Measurements from ENCODE around the gene CDHR2.

Gene CDHR2

GRCh38 chr5:176633598-176633997, 84.5 kb downstream of the CDHR2 start:
- TF ChIP-seq CTCF (IDR thresholded peaks at IDR 0.05; ENCODE audit: insufficient read depth, low read depth, low read length, missing control alignments), result no peak
- no peak overlapping the region for H3K4me3 ChIP-seq (ENCODE audit: low read length)
- DNase-seq (ENCODE audit: low read depth), result no peak

GRCh38 chr5:176636426-176636825, 87.3 kb downstream of the CDHR2 start:
- DNase-seq (ENCODE audit: low read depth), result no peak
- no peak overlapping the region for H3K4me3 ChIP-seq (ENCODE audit: low read length)
- no peak for TF ChIP-seq CTCF (IDR thresholded peaks at IDR 0.05; ENCODE audit: insufficient read depth, low read depth, low read length, missing control alignments)

GRCh38 chr5:176637556-176637955, 88.4 kb downstream of the CDHR2 start:
- TF ChIP-seq CTCF (IDR thresholded peaks at IDR 0.05; ENCODE audit: insufficient read depth, low read depth, low read length, missing control alignments), result no peak
- DNase-seq (ENCODE audit: low read depth), result no peak
- H3K4me3 ChIP-seq (ENCODE audit: low read length), result no peak overlapping the region

- no peak for DNase-seq (ENCODE audit: low read depth)
- H3K4me3 ChIP-seq (ENCODE audit: low read length), result no peak overlapping the region
- no peak for TF ChIP-seq CTCF (IDR thresholded peaks at IDR 0.05; ENCODE audit: insufficient read depth, low read depth, low read length, missing control alignments)
Measured at GRCh38 chr5:176638437-176638836, 89.3 kb downstream of the CDHR2 start.

GRCh38 chr5:176639208-176639607, 90.1 kb downstream of the CDHR2 start:
- TF ChIP-seq CTCF (IDR thresholded peaks at IDR 0.05; ENCODE audit: insufficient read depth, low read depth, low read length, missing control alignments), result no peak
- no peak for DNase-seq (ENCODE audit: low read depth)

GRCh38 chr5:176639981-176640380, 90.8 kb downstream of the CDHR2 start:
- DNase-seq (ENCODE audit: low read depth), result no peak
- no peak overlapping the region for H3K4me3 ChIP-seq (ENCODE audit: low read length)
- TF ChIP-seq CTCF (IDR thresholded peaks at IDR 0.05; ENCODE audit: insufficient read depth, low read depth, low read length, missing control alignments), result no peak

More at GRCh38 chr5:176639208-176639607, 90.1 kb downstream of the CDHR2 start:
- H3K4me3 ChIP-seq (ENCODE audit: low read length), result no peak overlapping the region

- no peak for TF ChIP-seq CTCF (IDR thresholded peaks at IDR 0.05; ENCODE audit: insufficient read depth, low read depth, low read length, missing control alignments)
- H3K4me3 ChIP-seq (ENCODE audit: low read length), result no peak overlapping the region
- DNase-seq (ENCODE audit: low read depth), result no peak
Measured at GRCh38 chr5:176640616-176641015, 91.5 kb downstream of the CDHR2 start.
